PC-9 (cell line): ENCODE data around the gene PTCRA. TPM values are rescaled to one million over a fixed set of nuclear protein-coding genes. Genes with fewer than 3 reads are reported as not detected.

ENCODE experiments used
- BruUV-seq: library from RNA; stranded (reverse); fragments of 400-500 nt; replicated peaks from 2 replicates; lab custom pipeline; 2021; lab: Mats Ljungman, UMichigan
- CTCF ChIA-PET: fragments of 300-600 bp; sonication (Branson Sonifier 250); formaldehyde crosslinking; loops from one replicate; lab custom pipeline; 2022; ENCODE audit warnings: antibody characterized with exemption; lab: Charles Lee
- POLR2A ChIA-PET: fragments of 300-600 bp; sonication (Branson Sonifier 250); formaldehyde crosslinking; loops from one replicate; lab custom pipeline; 2022; ENCODE audit warnings: antibody characterized with exemption; ENCODE audit not compliant: unreplicated experiment; lab: Charles Lee
- DNase-seq, 2 experiments: peaks; one replicate each; pipeline versions ENCODE4 v3.0.0 to v3.0.0-alpha.2; 2015 to 2022; ENCODE audit warnings: mixed read lengths in 1 of 2
- H2AFZ ChIP-seq: fragments of 200-600 bp; sonication (generic); 2 replicates; pipeline ENCODE4 v1.8.1; 2017; ENCODE audit warnings: antibody characterized with exemption
- H3F3A ChIP-seq: fragments of 200-600 bp; sonication (generic); 2 replicates; pipeline ENCODE4 v1.8.1; 2017; ENCODE audit warnings: antibody characterized with exemption, mild to moderate bottlenecking, low read depth; ENCODE audit not compliant: insufficient read depth
- H3K27ac ChIP-seq: fragments of 200-600 bp; sonication (generic); 2 replicates; pipeline ENCODE4 v1.6.1; 2016; ENCODE audit warnings: mixed run types
- H3K27me3 ChIP-seq: fragments of 200-600 bp; sonication (generic); 2 replicates; pipeline ENCODE4 v1.6.1; 2016; ENCODE audit warnings: low read depth, mixed run types; ENCODE audit not compliant: insufficient read depth
- H3K36me3 ChIP-seq: fragments of 200-600 bp; sonication (generic); 2 replicates; pipeline ENCODE4 v1.6.1; 2016; ENCODE audit warnings: low read depth, mixed run types
- H3K4me1 ChIP-seq: fragments of 200-600 bp; sonication (generic); replicated peaks from 2 replicates; pipeline ENCODE4 v1.6.1; 2016; ENCODE audit warnings: mixed run types; ENCODE audit not compliant: insufficient read depth
- H3K4me2 ChIP-seq: fragments of 200-600 bp; sonication (generic); 2 replicates; pipeline ENCODE4 v1.6.1; 2017; ENCODE audit warnings: mixed run types
- H3K4me3 ChIP-seq: fragments of 200-600 bp; sonication (generic); 2 replicates; pipeline ENCODE4 v1.6.1; 2016; ENCODE audit warnings: mixed run types
- H3K79me2 ChIP-seq: fragments of 200-600 bp; sonication (generic); 2 replicates; pipeline ENCODE4 v1.6.1; 2017; ENCODE audit warnings: low read depth, mixed run types
- H3K9me2 ChIP-seq: fragments of 200-600 bp; sonication (generic); 2 replicates; pipeline ENCODE4 v1.8.1; 2017; ENCODE audit warnings: mild to moderate bottlenecking; ENCODE audit not compliant: insufficient read depth
- H3K9me3 ChIP-seq: fragments of 200-600 bp; sonication (generic); 2 replicates; pipeline ENCODE4 v1.8.1; 2016; ENCODE audit warnings: low read depth; ENCODE audit not compliant: insufficient read depth
- H4K20me1 ChIP-seq: fragments of 200-600 bp; sonication (generic); 2 replicates; pipeline ENCODE4 v1.8.1; 2017; ENCODE audit not compliant: insufficient read depth
- CTCF ChIP-seq: fragments of 200-600 bp; sonication (generic); conservative IDR thresholded peaks from 2 replicates; pipeline ENCODE4 v1.6.1; 2017; ENCODE audit warnings: mixed run types, antibody characterized with exemption, mild to moderate bottlenecking, moderate library complexity
- EZH2 ChIP-seq: fragments of 200-600 bp; sonication (generic); IDR thresholded peaks from 2 replicates; pipeline ENCODE4 v1.8.0; 2017; ENCODE audit warnings: antibody characterized with exemption, low read depth
- intact Hi-C: fragments of 100-400 bp; cut with micrococcal nuclease; formaldehyde crosslinking; loops from one replicate; pipeline ENCODE4 v1.10.0; 2022; ENCODE audit not compliant: unreplicated experiment
- total RNA-seq: library from RNA; stranded (reverse); gene quantifications from 2 replicates; pipeline ENCODE4 v1.2.3, GENCODE V29; 2021

The PTCRA gene
- total RNA-seq, 1 experiment from 2014 or later, result not detected

GRCh38 chr6:42962096-42962495 is 46.2 kb downstream of the PTCRA start:
- no peak overlapping the region for H3K27ac ChIP-seq
- H4K20me1 ChIP-seq, result no peaks in the 10 kb centered on the region
- H3K4me1 ChIP-seq, result peaks cover 11% of the 10 kb centered on the region
- no peak overlapping the region for H3K4me2 ChIP-seq
- H2AFZ ChIP-seq, result no peak overlapping the region
- no peak for TF ChIP-seq CTCF
- no peak for TF ChIP-seq EZH2
- H3K4me3 ChIP-seq, result no peak overlapping the region
- no peaks in the 10 kb centered on the region for H3K9me3 ChIP-seq
- peaks cover 9% of the 10 kb centered on the region; the same call in 1 of the 2 replicates for H3F3A ChIP-seq
- DNase-seq, result no peak
- no peaks in the 10 kb centered on the region for H3K79me2 ChIP-seq
- no TSS peak for BruUV-seq
- no peaks in the 10 kb centered on the region for H3K27me3 ChIP-seq
- POLR2A ChIA-PET, result no interaction called here
- intact Hi-C loops, result no loop called here
- CTCF ChIA-PET, result no interaction called here
- no peaks in the 10 kb centered on the region for H3K9me2 ChIP-seq
- no peaks in the 10 kb centered on the region; the same call in 1 of the 2 replicates for H3K36me3 ChIP-seq

GRCh38 chr6:42962502-42963178 is 46.8 kb downstream of the PTCRA start:
- intact Hi-C loops, result no loop called here
- TF ChIP-seq CTCF (no peak), EZH2 (no peak)
- Histone ChIP-seq H3K9me2 (no peaks in the 10 kb centered on the region), H3F3A (peaks cover 9% of the 10 kb centered on the region; the same call in 1 of the 2 replicates), H3K4me1 (peaks cover 11% of the 10 kb centered on the region), H3K79me2 (no peaks in the 10 kb centered on the region), H3K4me2 (no peak overlapping the region), H3K36me3 (no peaks in the 10 kb centered on the region; the same call in 1 of the 2 replicates), H3K27ac (no peak overlapping the region), H3K4me3 (no peak overlapping the region), H2AFZ (no peak overlapping the region), H3K27me3 (no peaks in the 10 kb centered on the region), H4K20me1 (no peaks in the 10 kb centered on the region), H3K9me3 (no peaks in the 10 kb centered on the region)
- CTCF ChIA-PET, result no interaction called here
- BruUV-seq, result no TSS peak
- no peak for DNase-seq
- POLR2A ChIA-PET, result no interaction called here

DNA sequence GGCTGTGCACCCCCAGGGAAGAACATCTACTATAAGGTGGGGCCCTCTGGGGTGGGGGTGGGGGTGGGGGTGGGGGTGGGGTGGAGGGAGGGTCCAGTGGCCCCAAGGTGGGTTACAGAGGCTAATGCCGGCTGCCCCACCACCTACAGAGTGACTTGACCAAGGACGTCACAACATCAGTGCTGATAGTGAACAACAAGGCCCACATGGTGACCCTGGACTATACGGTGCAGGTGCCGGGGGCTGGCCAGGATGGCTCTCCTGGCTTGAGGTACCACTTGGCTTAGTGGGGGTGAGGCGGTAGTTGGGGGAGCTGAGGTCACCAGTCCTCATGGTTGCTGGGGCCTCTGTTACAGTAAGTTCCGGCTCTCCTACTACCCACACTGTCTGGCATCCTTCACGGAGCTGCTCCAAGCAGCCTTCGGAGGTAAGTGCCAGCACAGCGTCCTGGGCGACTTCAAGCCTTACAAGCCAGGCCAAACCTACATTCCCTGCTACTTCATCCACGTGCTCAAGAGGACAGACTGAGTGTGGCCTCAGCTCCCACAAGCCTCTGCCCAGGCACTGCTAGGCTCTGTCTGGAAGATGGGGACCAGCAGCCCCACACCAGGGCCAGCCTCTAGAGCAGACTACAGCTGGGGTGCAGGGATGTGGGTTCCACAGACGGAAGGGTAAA is 47.5 kb downstream of the PTCRA start:
- Histone ChIP-seq H3K4me2 (no peak overlapping the region), H3K9me3 (no peaks in the 10 kb centered on the region), H3K9me2 (no peaks in the 10 kb centered on the region), H3K27ac (no peak overlapping the region), H3K27me3 (no peaks in the 10 kb centered on the region), H3K4me3 (no peak overlapping the region), H4K20me1 (no peaks in the 10 kb centered on the region), H3K36me3 (no peaks in the 10 kb centered on the region; the same call in 1 of the 2 replicates), H3K4me1 (peaks cover 11% of the 10 kb centered on the region), H3K79me2 (no peaks in the 10 kb centered on the region), H3F3A (peaks cover 9% of the 10 kb centered on the region; the same call in 1 of the 2 replicates), H2AFZ (no peak overlapping the region)
- ChIA-PET CTCF (no interaction called here), POLR2A (no interaction called here)
- intact Hi-C loops, result no loop called here
- no peak for TF ChIP-seq EZH2
- TF ChIP-seq CTCF, result no peak
- DNase-seq, result no peak
- no TSS peak for BruUV-seq
